ENCODE data around the gene RPUSD1. TPM values are rescaled to one million over a fixed set of nuclear protein-coding genes. Genes with fewer than 3 reads are reported as not detected.
A peak's percentile ranks its signal among the peaks of the same experiment; 100 is the strongest.

RPUSD1 gene
- total and polyA plus RNA-seq, 2 of the 13 experiments (the other 11 are each of a cell fraction or from before 2014, with no cell fraction given), result 13.1 to 26.2 TPM

DNA sequence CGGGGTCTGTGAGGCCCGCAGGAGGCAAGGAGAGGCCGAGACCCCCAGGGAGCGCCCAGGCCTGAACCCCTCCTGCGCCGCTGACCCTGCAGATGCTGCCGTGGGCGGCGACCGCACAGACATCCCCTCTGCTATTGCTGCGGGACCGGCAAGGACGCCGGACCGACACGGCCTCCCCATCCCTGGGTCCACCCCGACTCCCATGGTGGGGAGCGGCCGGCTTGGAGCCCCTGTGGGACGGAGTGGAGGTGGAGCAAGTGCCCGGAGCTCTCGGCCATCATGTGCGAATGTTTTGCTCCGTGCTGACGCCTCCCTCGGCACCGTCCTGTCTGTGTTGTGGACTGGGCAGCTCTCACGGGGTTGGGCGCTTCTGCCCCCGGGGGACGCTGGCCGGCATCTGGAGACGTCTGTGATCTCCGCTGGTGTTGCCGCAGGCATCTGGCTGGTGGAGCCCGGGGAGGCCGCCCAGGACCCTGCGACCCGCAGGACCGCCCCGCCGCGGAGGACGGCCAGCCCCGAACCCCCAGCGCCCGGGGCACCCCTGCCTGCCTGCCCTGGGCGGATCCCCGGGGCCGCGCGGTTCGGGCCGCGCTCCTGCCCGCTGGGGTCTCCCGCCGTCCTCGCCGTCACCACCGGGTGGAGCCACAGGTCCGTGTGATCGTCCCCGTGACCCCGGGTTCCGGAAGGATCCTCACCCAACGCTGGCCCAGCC lies 25.2 kb upstream of the RPUSD1 start (continued):
- TF ChIP-seq ZNF354B (CRISPR knock-in tag; IDR thresholded peaks at IDR 0.05) (no peak), ZNF841 (CRISPR knock-in tag; IDR thresholded peaks at IDR 0.05; ENCODE audit: borderline replicate concordance) (no peak), ZSCAN30 (CRISPR knock-in tag; IDR thresholded peaks at IDR 0.05) (no peak), DMAP1 (CRISPR knock-in tag; IDR thresholded peaks at IDR 0.05) (no peak), SRY (CRISPR knock-in tag; IDR thresholded peaks at IDR 0.05) (no peak), TRIM24 (CRISPR knock-in tag; IDR thresholded peaks at IDR 0.05) (no peak), KIAA2018 (CRISPR knock-in tag; IDR thresholded peaks at IDR 0.05; ENCODE audit: borderline replicate concordance) (no peak), ZNF674 (CRISPR knock-in tag; IDR thresholded peaks at IDR 0.05; ENCODE audit: low read depth) (no peak), TOE1 (CRISPR knock-in tag; IDR thresholded peaks at IDR 0.05) (no peak), ZNF513 (CRISPR knock-in tag; conservative IDR thresholded peaks at IDR 0.05) (no peak), SIN3A (IDR thresholded peaks at IDR 0.05; ENCODE audit: borderline replicate concordance, low read depth, low read length) (no peak), PHF20 (CRISPR knock-in tag; IDR thresholded peaks at IDR 0.05) (no peak), SMARCC2 (IDR thresholded peaks at IDR 0.05) (no peak), NR2F6 (IDR thresholded peaks at IDR 0.05) (no peak), NR2F6 (CRISPR knock-in tag; IDR thresholded peaks at IDR 0.05) (peak; percentile 51; the same call in 1 of the 2 replicates)
- TF ChIP-seq, protein P1, sequence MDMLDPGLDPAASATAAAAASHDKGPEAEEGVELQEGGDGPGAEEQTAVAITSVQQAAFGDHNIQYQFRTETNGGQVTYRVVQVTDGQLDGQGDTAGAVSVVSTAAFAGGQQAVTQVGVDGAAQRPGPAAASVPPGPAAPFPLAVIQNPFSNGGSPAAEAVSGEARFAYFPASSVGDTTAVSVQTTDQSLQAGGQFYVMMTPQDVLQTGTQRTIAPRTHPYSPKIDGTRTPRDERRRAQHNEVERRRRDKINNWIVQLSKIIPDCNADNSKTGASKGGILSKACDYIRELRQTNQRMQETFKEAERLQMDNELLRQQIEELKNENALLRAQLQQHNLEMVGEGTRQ (IDR thresholded peaks at IDR 0.05; ENCODE audit: low read depth, low read length), result no peak
- TF ChIP-seq, protein P1 (CRISPR knock-in tag; IDR thresholded peaks at IDR 0.05; ENCODE audit: borderline replicate concordance), result no peak
- TF ChIP-seq, protein P2, sequence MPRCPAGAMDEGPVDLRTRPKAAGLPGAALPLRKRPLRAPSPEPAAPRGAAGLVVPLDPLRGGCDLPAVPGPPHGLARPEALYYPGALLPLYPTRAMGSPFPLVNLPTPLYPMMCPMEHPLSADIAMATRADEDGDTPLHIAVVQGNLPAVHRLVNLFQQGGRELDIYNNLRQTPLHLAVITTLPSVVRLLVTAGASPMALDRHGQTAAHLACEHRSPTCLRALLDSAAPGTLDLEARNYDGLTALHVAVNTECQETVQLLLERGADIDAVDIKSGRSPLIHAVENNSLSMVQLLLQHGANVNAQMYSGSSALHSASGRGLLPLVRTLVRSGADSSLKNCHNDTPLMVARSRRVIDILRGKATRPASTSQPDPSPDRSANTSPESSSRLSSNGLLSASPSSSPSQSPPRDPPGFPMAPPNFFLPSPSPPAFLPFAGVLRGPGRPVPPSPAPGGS (CRISPR knock-in tag; IDR thresholded peaks at IDR 0.05), result no peak
